DMS114 treated with DMSO at 0.1 percent for 48 hours (cell line): ENCODE results near the gene RNF212B.
"Not testable (repeated sequence)": the region's sequence is repeated elsewhere in the genome, so short reads cannot be mapped to it uniquely, and the experiment has no call there.

Experiments used
- DNase-seq: peaks from one replicate; lab custom pipeline; 2025; ENCODE audit not compliant: unreplicated experiment; lab: John Stamatoyannopoulos, UW

Gene RNF212B

DNA sequence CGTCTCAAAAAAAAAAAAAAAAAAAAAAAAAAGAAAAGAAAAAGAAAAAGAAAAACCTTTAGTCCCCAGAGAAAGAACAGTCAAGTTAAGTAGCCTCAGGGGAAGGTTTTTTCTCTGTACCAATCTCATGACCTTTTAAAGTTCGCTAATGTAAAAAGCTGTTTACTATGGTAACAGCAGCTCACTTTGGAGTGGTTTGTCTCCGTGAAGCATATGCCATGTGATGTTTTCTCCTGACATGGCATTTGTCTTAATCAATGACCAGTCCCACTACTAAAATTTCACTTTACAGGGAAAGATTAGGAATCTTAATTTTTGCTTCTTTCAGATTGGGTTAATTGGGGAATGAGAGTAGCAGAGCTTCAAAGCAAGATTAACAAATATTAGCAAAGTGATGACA lies 4.3 kb downstream of the RNF212B start:
- no peak for DNase-seq

DNA sequence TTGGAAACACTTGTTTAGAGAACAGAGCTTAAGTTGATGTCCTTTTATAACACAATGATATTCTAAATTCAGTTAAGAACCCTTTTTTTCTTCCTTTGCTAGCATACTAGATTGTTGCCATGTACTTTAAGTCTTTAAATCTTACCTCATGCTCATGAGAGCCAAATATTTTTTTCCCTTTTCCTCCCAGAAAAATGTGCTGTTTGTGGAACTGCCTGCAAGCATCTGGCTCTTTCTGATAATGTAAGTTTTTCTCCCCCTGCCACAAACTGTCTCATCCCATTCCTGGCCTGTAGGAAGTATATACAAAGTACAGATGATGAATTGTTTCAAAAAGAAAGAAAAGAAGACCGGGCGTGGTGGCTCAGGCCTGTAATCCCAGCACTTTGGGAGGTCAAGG lies 5.3 kb downstream of the RNF212B start:
- DNase-seq, result no peak

DNA sequence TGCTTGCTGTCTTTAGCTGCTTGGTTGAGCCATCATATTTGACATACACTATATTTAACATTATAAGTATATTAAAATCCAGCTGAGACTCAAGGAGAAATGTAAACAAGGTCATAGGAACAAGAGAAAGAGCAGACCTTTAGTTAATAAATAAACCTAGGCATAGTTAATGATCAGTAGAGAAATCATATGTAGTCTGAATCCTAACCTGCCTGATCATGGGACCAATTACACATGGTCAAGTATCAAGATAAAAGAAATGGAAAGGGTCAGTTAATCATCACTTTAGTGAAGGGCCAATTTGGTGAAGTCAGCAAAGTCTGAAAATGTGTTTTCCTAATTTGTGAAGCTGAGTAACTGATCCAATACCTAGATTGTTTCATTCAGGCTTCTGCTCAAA lies 7.5 kb downstream of the RNF212B start:
- no peak for DNase-seq

DNA sequence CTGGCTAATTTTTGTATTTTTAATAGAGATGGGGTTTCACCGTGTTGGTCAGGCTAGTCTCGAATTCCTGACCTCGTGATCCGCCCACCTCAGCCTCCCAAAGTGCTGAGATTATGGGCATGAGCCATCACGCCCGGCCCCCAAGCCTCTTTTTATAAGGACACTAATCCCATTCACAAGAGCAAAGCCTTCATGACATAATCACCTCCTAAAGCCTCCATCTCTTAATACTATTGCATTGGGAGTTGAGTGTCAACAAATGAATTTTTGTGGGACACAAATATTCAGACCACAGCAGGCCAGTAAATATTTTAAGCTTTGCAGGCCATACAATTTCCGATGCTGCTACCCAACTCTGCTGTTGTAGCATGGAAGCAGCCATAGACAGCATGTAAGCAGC lies 10.9 kb downstream of the RNF212B start:
- DNase-seq, result no peak

DNA sequence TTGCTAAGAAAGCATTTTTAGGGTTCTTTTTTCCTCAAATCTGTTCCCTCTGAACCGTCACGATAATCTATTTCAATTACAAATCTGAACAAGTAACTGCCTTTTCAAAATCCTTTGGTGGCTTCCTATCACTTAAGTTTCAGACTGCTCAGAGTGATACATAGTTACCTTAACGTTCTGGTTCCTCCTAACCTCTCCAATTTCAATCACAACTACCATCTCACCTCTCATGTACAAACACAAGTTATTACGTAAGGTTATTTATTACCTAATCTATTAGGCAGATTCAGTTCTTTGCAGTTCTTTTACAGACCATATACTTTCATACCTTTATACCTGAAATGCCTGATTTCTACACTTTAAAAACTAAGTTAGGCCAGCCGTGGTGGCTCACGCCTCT lies 12.1 kb downstream of the RNF212B start:
- DNase-seq, result no peak

DNA sequence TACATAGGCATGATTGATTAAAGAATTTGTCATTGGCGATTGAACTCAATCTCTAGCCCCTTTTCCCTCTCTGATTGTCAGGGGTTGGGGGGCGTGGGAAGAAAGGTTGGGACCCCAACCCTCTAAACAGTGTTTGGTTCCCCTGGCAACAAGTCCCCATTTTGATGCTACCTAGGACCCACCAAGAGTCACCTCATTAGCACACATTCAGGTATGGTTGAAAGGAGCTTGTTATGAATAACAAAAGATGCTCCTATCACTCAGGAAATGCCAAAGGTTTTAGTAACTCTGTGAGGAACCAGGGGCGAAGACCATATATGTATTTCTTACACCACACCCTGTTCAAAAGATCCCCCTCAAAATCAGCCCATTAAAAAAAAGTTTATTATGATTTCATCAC lies 14.3 kb downstream of the RNF212B start:
- DNase-seq, result no peak

DNA sequence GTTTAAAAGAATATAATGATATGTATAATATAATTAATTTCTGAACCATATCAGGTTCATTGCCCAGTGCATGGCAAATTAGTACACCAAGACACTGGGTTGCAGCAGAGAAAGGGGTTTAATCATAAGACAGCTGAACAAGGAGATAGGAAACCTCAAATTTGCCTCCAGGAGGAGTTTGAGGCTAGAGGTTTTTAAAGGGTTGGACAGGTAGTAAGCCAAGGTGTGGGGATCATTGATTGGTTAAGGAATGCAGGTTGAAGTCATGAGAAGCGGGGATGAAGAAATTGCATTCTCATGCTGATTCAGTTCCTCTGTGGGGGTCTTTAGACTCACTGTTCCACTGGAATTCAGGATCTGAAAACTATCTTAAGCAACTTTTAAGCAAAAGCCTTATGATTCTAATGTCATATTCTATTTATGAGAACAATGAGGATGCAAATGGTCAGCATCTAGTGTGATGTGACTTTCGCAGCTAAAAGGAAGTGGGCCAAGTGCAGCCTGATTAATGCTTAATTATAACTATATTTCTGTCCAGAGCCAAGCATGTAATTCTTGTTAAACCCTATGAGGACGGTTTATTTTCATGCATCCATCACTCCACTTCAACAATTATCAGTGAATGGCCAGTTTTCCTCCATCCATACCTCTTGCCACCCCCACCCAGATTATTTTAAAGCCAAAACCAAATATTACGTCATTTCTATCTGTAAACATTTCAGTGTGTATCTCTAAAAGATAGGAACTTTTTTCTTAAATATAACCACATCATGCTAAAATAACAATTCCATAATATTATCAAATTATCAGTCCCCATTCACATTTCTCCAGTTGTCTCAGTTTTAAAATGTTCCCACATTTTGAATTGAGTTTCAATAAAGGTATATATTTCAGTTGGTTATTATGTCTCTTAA lies 14.9 kb downstream of the RNF212B start:
- DNase-seq, result no peak

DNA sequence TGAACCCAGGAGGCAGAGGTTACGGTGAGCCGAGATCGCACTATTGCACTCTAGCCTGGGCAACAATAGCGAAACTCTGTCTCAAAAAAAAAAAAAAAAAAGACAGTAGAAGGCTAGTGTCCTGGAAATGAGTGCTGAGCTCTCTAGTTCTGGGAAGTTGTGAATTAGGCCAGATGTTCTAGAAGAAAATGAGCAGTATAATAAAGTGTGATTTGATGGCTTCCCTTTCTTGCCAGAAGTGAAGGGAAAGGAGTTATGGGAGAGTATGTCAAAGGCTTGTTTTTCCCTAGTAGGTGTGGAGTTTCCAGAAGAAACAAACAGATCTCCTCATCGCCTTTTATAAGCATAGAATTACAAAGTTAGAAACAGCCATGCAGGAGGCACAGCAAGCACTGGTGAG lies 20.5 kb downstream of the RNF212B start:
- DNase-seq, result no peak

DNA sequence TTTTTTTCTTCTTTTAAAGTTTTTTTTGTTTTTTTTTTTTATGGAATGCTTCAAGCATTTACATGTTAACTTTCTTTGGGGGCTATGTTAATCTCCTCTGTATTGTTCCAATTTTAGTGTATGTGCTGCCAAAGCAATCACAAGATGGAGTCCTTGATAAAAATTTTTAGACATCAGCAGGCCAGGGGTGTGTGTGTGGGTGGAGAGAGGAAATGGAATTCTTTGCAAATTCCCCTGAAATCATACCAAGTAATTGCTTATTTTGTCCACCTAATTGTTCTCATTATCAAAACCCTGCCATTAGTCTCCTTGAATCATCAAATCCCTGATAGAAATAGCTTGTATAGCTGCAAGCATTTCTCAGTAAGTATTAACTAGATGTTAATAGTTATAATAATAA lies 21.7 kb downstream of the RNF212B start:
- no peak for DNase-seq

DNA sequence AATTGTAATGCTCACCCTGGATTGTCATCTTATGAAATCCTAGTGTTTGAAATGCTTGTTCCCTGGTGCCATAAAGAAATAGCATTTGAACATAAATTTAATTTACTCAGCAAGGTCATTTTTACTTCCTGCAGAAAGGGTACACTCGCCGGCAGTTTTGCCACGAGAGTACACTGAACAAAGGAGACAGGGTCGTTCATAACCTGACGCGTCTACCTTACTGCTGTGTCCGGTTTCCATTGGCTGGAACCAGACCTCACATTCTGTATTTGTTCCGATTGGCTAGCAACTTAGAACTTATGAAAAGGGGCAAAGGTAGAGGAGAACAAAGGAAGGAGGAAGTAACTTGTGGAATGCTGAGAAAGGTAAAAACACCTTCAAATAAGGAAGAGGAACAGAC lies 23.1 kb downstream of the RNF212B start:
- DNase-seq, result not testable (repeated sequence)

DNA sequence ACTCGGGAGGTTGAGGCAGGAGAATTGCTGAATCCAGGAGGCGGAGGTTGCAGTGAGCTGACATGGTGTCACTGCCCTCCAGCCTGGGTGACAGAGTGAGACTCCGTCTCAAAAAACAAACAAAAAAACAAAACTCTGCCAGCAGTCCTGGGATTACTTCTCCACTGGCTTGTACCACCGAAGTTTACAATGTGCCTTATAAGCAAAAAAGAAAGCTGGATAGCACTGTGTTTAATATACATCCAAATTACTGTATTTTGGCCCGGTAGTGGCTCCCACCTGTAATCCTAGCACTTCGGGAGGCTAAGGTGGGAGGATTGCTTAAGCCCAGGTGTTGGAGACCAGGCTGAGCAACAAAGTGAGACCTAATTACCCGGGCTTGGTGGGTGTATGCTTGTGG lies 31.5 kb downstream of the RNF212B start:
- no peak for DNase-seq

DNA sequence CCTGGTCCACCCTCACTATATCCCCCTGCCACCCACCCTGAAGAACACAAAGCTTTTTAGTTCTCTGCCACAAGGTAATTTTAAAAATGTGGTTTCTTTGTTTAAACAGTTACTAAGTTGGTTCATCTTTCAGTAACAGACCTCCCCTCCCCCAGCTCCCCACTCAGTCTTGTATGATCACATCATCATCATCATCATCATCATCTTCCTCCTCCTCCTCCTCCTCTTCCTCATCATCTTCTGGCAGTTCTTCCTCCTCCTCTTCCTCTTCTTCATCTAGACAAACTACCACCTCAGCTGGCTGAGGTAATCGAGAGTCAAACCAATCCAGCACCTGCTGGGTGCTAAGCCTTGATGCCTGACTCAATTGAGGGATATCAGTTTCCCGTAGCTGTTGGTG lies 37.7 kb downstream of the RNF212B start:
- DNase-seq, result no peak

DNA sequence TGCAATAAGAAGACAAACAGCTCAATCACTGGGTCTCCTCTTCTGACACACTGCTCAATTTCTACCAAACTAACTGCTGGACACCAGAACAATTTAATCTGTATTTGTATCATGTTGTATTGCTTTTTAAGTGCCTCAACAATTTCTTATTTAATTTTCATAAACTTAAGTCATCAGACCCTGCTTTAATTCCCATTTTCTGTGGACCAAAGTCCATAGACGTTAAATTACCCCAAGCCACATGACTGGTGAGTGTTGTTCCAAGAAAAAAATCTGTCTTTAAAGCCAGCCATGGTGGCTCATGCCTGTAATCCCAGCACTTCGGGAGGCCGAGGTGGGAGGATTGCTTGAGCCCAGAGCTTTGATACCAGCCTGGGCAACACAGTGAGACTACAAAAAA lies 39.5 kb downstream of the RNF212B start:
- no peak for DNase-seq

DNA sequence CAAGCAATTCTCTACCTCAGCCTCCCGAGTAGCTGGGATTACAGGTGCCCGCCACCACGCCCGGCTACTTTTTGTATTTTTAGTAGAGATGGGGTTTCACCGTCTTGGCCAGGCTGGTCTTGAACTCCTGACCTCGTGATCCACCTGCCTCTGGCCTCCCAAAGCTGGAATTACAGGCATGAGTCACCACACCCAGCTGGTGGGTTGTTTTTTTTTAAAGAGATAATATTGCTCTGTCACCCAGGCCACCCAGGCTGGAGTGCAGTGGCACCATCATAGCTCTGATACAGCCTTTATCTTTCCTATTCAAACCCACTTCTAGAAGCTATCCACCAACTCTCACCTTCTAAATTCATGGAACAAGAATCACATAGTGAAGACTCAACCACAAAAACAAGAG lies 40.2 kb downstream of the RNF212B start:
- not testable (repeated sequence) for DNase-seq

DNA sequence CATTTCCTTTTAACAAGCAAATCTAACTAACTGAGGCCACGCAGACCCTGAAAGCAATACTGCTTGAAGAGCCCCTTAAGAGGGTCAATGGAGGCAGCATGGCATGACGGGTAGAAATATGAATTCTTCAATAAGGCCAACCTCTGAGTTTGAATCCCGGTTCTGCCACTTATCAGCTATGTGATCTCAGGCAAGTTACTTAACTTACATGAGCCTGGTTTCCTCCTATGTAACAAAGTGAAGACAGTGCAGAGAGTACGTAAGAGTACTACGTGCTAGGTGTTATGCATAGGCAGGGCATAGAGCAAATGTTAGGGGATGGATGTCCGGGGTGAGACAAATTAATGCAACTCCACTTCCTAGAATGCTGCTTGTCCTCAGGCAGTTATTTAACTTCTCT lies 43.5 kb downstream of the RNF212B start:
- DNase-seq, result no peak

DNA sequence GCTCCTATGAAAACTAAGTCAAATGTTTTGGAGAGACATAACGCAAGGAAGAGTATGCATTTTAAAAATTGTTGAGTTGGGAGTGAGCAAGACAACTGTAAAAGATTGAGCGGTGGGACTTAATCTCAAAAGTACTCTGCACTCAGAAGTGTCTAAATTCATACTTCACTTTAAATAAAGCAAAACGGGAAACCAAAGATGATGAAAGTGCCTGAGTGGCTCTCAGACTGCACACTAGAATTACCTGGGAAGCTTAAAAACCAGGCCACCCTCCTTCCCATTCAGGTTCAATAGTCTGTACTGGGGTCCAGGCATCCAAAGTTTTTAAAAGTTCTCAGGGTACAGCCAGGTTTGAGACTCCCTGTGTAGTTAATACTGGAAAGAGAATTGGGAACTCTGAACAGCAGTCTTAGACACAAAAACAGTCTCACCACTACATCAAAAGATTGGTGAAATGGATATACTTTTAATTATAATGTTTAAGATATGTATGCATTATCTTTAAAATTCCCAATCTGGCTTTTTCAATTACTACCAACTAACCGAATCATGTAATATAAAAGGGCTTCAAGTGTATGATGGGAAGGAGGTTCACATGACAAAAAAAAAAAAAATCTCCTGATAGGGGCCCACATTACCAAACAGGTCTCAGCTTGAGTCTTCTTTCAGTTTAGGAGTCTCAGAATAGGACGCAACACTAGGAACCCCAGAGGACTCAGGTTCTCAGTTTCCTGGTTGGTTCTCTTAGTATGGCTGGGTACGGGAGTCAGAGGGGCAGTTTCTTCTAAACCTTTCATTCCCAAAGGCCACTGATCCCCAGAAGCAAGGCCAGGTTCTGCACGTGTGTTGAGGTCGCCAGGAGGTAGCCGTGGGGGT lies 47.2 kb downstream of the RNF212B start:
- DNase-seq, result no peak

DNA sequence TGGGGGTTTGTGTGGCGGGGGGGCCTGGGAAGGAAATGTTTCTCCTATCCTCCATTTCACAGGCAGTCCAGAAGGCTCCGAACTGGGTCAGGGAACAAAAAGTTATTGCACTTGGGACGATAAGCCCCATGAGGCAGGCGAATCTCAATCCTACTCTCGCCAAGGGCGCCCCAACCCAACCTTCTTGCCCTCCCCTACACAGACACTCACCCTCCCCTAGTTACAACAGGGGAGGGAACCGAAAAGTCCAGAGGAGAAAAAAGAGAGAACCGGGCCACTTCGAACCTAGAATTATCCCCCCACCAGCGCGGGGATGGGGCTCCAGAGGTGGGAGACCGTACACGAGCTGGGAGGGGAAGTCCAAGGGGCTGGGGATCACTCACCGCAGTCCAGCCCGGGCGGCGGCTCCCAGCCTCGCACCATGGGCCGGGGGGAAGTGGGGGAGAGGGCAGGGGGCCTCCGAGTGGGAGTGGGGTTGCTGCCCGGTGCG lies 47.8 kb downstream of the RNF212B start:
- DNase-seq, result no peak

DNA sequence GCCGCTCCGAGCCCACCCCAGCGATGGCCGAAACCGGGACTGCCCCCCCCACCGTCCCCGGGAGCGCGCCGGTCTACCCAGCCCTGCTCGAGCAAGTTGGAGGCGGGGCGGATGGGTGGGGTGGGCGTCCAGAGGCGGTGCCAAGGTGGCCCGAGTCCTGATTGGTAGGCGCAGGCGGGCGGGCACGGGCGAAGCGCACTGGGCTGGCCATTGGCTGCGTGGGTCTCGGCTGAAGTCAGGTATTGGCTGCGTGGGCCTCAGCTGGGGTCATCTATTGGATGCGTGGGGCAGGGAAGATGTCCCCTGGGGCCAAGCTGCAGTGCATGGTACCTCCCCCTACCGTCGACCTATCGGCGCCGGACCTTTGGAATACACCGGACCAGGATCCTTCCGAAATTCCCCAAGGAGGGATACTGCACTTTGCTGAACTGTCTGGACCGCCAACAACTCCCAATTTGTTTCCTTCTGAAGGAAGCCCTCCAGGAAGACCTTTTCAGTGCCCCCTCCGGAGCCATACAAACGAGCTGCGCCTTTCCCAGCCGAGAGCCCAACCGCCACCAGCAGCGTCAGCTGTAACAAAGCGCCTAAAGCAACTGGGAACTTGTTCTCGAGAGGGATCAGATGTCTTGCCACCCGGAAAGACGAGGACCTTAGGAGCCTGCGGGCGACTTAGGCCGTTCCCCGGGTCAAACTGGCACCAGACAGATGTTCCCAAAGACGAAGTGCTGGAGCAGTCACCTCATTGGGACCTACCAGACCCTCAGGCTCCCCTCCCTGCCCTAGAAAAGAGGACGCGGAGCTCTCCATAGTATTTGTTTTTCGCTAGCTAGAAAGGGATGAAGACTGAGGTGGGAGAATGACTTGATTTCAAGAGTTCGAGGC lies 48.5 kb downstream of the RNF212B start, which contains the start of gene HOMEZ:
Gene HOMEZ (minus strand): TSS at position 113 of the 882 bp plus-strand sequence. CDS start 180 bp downstream, outside the sequence.
- peak; percentile 93 for DNase-seq

DNA sequence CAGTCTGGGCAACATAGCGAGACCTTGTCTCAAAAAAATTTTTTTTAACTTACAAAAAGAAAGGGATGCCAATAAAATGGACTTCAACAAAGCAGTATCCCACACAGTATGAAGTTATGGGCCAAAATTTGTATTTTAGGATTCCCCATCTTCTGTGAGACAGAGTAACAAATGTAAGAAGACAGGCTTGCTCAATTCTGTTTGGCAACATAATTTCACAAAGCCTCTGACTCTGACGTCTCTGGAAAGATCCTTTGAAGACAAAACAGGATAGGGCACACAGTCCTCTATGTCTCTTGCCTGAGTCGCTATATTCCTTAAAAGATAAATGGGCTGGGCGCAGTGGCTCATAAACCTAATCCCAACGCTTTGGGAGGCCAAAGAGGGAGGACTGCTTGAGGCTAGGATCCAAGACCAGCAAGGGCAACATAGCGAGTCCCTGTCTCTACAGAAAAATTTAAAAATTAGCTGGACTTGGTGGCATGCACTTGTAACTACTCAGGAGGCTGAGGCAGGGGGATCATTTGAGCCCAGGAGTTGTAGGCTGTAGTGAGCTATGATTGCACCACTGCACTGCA lies 49.3 kb downstream of the RNF212B start:
- DNase-seq, result no peak
